Breast epithelium (tissue), 3 donors: ENCODE data around the gene COL6A1.

ENCODE experiments used
- POLR2A ChIP-seq: fragments of 450-650 bp; IDR thresholded peaks from one replicate; pipeline ENCODE4 v1.6.1; 2016; ENCODE audit warnings: antibody characterized with exemption, mild to moderate bottlenecking, moderate library complexity
- POLR2AphosphoS5 ChIP-seq, 3 donors: sonication (generic); formaldehyde crosslinking; IDR thresholded peaks; one replicate each; pipeline ENCODE4 v1.6.1; 2017; ENCODE audit warnings: antibody characterized with exemption in 3 of 3
- TF ChIP-seq, protein P1 (sequence below), 3 donors: fragments of 450-650 bp; IDR thresholded peaks; one replicate each; pipeline ENCODE4 v1.5.1; 2016 to 2017; ENCODE audit warnings: antibody characterized with exemption in 3 of 3, mild to moderate bottlenecking in 3 of 3, moderate library complexity in 3 of 3

DNA sequence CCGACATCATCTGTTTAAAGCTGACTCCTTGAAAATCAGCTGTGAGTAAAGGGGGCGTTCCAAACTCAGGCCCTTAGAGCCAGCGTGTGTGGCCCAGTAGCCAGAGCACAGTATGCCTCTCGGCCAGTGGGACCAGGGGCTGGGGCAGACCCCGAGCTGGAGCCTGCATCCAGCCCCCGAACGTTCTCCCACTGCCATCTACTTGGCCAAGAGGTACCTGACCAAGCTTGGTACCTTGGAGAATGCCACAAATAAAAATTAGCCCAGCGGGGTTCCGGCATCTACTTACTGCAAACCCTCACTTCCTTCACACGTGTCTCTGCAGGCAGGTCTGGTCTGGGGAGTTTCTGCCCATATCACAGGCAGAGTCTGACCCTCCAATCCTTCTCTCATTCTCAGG, 59.6 kb downstream of the COL6A1 start:
- TF ChIP-seq, protein P1, sequence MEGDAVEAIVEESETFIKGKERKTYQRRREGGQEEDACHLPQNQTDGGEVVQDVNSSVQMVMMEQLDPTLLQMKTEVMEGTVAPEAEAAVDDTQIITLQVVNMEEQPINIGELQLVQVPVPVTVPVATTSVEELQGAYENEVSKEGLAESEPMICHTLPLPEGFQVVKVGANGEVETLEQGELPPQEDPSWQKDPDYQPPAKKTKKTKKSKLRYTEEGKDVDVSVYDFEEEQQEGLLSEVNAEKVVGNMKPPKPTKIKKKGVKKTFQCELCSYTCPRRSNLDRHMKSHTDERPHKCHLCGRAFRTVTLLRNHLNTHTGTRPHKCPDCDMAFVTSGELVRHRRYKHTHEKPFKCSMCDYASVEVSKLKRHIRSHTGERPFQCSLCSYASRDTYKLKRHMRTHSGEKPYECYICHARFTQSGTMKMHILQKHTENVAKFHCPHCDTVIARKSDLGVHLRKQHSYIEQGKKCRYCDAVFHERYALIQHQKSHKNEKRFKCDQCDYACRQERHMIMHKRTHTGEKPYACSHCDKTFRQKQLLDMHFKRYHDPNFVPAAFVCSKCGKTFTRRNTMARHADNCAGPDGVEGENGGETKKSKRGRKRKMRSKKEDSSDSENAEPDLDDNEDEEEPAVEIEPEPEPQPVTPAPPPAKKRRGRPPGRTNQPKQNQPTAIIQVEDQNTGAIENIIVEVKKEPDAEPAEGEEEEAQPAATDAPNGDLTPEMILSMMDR (IDR thresholded peaks at IDR 0.05): no peak
- TF ChIP-seq POLR2A (no peak), POLR2AphosphoS5 (IDR thresholded peaks at IDR 0.05) (no peak)
